ENCODE results near the gene RHOD.

- TF ChIP-seq ZBED1 (IDR thresholded peaks at IDR 0.05) (no peak), HCFC1 (IDR thresholded peaks at IDR 0.05; ENCODE audit: low read depth, low read length) (no peak), SRSF3 (IDR thresholded peaks at IDR 0.05; ENCODE audit: insufficient read depth, low read length) (no peak), BHLHE40 (IDR thresholded peaks at IDR 0.05; ENCODE audit: low read length) (no peak), ZFP36 (IDR thresholded peaks at IDR 0.05; ENCODE audit: low read depth, low read length, partially characterized antibody) (peak; percentile 73), ELF4 (CRISPR knock-in tag; IDR thresholded peaks at IDR 0.05) (no peak), CBFA2T2 (conservative IDR thresholded peaks at IDR 0.05) (no peak), MAX (CRISPR knock-in tag; IDR thresholded peaks at IDR 0.05) (no peak), POLR2AphosphoS5 (IDR thresholded peaks at IDR 0.05; ENCODE audit: control insufficient read depth, insufficient read depth, low read depth, low read length) (no peak), ATF6 (CRISPR knock-in tag; IDR thresholded peaks at IDR 0.05) (no peak), SRSF1 (IDR thresholded peaks at IDR 0.05; ENCODE audit: low read depth, low read length) (no peak)
- TF ChIP-seq, protein P1, sequence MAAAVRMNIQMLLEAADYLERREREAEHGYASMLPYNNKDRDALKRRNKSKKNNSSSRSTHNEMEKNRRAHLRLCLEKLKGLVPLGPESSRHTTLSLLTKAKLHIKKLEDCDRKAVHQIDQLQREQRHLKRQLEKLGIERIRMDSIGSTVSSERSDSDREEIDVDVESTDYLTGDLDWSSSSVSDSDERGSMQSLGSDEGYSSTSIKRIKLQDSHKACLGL (CRISPR knock-in tag; IDR thresholded peaks at IDR 0.05; ENCODE audit: borderline replicate concordance, poor library complexity, severe bottlenecking) = no peak
- TF ChIP-seq, protein P2, sequence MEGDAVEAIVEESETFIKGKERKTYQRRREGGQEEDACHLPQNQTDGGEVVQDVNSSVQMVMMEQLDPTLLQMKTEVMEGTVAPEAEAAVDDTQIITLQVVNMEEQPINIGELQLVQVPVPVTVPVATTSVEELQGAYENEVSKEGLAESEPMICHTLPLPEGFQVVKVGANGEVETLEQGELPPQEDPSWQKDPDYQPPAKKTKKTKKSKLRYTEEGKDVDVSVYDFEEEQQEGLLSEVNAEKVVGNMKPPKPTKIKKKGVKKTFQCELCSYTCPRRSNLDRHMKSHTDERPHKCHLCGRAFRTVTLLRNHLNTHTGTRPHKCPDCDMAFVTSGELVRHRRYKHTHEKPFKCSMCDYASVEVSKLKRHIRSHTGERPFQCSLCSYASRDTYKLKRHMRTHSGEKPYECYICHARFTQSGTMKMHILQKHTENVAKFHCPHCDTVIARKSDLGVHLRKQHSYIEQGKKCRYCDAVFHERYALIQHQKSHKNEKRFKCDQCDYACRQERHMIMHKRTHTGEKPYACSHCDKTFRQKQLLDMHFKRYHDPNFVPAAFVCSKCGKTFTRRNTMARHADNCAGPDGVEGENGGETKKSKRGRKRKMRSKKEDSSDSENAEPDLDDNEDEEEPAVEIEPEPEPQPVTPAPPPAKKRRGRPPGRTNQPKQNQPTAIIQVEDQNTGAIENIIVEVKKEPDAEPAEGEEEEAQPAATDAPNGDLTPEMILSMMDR (IDR thresholded peaks at IDR 0.05 in 2 of 3, conservative IDR thresholded peaks at IDR 0.05 in 1 of 3; ENCODE audit: insufficient read depth in 2 of 3, low read depth in 1 of 3, low read length in 3 of 3) = no peak
These were observed 4.6 kb upstream of the RHOD start for GRCh38 chr11:67051945-67052488.

Data from K562 (cell line).